NCI-H345 (cell line): ENCODE data around the gene ATP1B3.
"Not testable (repeated sequence)": the region's sequence is repeated elsewhere in the genome, so short reads cannot be mapped to it uniquely, and the experiment has no call there.

ENCODE experiments used
- DNase-seq: peaks from one replicate; lab custom pipeline; 2025; lab: John Stamatoyannopoulos, UW

ATP1B3 gene

DNA sequence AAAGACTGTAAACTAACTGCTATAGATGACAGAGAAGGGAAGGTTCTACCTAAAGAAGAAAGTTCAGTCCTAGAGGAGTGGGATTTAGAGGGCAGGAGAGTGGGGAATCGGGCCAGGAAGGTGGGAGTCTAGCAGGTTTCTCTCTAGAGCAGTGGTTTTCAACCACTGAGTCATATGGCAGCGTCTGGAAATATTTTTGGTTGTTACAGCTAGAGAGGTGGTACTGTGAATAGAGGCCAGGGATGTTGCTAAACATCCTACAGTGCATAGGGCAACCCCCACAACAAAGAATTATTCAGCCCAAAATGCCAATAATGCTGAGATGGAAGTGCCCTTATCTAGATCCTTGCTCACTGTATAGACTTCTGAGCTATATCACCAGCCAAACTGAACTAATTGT lies 28.7 kb downstream of the ATP1B3 start:
- DNase-seq: no peak

DNA sequence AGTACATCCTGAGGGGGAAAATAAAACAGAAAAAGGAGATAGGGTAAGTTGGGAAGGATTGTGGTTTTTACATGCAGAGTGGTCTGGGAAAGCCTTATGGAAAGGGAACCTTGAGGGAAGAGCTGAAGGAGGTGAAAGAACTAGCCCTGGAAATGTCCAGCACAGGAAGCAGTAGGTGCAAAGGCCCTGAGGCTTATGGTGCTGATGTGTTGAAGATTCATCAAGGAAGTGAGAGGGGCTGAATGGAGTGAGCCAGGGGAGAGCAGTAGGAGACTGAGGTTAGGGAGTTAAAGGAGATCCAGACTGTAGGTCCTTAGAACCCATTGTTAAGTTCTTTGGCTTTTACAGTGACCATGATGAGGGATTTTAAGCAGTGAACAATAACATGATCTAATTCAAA lies 33.0 kb downstream of the ATP1B3 start:
- no peak for DNase-seq

DNA sequence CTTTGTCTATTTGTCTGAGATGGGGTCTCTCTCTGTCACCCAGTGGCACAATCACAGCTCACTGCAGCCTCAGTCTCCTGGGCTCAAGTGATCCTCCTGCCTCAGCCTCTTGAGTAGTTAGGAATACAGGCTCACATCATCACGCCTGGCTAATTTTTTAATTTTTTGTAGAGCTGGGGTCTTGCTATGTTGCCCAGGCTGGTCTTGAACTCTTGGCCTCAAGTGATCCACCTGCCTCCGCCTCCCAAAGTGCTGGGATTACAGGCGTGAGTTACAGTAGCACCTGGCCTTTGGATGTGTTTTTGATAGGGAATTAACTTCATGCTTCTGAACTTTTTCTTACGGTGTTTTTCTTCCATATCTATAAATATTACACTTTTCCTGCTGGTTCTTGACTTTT lies 33.5 kb downstream of the ATP1B3 start:
- DNase-seq: not testable (repeated sequence)

DNA sequence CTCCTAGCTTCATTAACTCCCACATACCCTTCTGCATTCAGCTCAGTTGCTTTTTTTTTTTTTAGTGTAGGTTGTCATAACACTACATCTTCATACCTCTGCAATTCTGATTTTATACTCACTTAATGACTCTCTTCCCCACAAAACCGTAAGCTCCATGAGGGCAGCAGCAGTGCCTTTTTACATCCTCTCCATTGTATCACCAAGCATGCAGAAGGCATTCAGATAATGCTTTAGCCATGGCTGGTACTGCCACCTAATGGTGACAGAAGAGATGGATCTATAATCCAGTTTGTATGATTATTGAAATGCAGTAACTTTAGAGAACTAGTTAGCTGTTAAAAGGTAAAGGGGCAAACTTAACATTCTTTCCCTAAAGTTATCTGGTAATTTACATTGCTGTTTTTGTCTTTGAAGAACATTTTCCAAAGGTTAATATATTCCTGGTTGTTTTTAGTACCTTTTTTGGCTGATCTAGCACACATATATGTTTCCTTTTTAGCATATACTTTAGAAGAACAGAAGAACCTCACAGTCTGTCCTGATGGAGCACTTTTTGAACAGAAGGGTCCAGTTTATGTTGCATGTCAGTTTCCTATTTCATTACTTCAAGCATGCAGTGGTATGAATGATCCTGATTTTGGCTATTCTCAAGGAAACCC lies 36.8 kb downstream of the ATP1B3 start:
- peak; percentile 17 for DNase-seq

DNA sequence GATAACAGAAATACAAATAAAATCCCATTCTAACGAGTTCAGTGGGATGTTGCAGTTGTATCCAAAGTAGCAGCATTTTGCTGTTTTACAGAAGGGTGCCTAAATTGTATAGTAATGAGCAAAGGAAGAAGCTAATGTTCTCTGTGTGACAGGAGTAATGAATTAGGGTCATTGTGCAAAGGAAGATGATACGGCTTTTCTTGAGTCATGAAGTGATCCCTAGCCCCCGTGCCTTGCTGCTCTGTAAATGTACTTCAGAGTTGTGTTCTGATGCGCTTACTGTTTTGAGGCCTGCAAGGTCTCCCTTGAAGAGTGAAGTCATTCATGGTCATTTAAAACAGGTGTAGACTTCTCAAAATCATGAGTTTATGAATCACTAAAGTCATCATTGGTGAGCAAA lies 37.9 kb downstream of the ATP1B3 start:
- no peak for DNase-seq

DNA sequence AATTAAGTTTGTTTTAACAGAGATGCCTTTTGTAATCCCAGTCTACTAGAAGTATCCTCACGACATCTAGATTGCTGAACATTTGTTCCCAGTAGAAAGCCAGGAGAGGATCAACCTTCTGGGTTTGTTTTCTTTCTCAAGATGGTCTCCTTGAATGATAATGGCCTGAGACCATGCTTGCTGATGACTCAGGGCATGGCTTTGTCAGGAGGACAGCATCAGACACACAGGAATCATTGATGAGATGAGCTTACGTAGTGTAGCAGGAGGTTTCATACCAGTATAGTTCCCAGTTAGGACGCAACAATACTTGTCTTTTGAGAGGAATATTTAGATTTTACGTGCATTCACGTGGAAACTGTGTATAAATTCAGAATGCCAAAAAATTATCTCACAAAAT lies 38.6 kb downstream of the ATP1B3 start:
- no peak for DNase-seq

DNA sequence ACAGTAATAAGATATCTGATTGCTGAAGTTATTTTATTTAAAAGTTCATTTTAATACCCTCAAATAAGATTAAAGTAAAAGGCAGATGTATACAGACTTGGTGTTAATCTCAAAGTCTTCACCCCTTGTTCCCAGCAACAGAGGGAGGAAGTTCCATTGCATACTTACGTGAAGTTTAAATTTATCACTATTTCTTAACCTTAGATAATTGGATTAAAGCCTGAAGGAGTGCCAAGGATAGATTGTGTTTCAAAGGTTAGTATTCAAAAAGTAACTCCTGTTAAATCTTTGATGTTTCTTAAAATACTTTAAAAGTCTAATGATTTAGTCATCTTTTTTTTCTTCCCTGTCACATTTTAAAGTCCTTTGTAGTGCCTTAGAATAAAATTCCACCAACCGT lies 39.3 kb downstream of the ATP1B3 start:
- no peak for DNase-seq

DNA sequence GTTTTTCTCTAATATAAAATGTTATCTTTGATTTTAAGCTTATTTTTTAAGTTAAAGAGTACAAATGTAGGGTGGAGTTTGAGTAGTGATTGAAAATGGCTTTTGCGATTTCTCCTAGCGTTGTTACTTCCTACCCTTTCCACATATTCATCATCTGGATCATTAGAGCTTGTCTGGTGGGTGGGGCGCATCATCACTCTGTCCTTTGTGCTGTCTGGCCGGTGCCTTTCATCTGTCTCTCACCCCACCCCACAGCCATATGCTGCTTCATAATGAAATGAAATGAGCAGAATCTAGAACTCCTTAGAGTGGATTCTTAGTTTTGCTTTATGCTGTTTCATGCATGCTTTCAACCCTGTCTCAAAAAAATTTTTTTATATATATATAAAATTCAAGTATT lies 44.3 kb downstream of the ATP1B3 start:
- DNase-seq: no peak

DNA sequence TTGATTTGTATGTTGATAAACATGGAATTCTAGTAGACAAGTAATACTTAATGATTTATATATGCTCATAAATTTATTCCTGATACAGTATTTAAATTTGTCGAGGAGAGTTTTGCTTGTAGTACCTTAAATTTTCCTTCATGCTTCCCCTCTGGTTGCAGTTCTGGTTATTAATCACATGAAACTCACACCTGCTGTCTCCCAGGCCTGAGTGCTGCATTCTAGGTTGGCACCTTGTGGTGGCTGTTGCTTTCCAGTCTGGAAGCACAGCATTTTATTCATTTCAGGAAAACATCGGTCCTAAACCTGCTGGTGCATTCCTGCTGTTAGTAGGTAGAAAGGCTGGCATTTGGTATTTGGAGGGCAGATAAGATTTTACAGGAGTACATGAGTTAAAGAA lies 44.9 kb downstream of the ATP1B3 start:
- DNase-seq: no peak

DNA sequence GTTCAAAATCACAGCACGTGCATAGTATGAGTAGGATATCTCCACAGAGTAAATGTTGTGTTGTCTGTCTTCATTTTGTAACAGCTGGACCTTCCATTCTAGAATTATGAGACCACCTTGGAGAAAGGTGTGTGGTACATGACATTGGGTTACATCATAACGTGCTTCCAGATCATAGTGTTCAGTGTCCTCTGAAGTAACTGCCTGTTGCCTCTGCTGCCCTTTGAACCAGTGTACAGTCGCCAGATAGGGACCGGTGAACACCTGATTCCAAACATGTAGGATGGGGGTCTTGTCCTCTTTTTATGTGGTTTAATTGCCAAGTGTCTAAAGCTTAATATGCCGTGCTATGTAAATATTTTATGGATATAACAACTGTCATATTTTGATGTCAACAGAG lies 49.2 kb downstream of the ATP1B3 start:
- not testable (repeated sequence) for DNase-seq

DNA sequence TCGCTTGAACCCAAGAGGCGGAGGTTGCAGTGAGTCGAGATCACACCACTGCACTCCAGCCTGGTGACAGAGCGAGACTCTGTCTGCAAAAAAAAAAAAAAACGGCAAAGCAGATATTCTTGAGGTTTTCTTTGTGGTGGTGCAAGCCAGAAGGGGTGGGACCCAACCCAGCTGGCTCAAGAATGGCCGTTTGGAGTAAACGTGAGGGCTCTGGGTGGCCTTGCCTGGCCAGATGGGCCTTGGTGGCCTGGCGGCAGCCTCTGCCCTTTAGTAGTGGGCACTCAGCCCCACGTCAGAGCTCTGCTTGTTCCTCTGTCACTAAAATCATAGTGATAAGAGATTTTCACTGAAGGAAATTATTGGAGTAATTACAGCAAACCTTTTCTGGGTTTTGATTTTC lies 50.5 kb downstream of the ATP1B3 start:
- DNase-seq: no peak

DNA sequence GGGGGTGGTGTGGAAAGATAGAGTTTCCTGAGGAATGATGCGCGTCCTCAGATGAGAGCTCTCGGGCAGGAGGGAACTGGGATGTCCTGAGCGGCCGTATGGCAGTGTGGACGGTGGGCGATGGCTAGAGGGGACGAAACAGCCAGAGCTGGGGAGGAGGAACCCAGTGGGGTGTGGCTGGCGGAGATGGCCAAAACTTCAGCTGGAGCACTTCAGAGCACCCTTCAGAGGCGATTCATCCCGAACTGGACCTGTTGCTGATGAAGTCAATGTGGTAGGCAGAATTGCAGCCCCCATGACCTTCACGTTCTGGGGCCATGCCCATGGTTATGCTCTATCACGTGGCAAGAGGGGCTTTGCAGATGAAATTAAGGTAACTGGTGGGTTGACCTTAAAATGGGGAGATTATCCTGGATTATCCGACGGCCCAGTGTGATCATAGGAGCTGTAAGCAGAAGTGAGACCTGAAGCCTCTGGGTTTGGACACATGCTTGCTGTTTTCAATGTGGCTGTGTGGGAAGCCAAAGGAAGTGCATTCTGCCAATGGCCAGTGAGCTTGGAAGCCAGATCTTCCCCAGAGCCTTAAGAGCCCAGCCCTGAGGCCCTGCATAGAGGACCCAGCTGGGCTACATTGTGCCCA lies 52.3 kb downstream of the ATP1B3 start:
- no peak for DNase-seq

DNA sequence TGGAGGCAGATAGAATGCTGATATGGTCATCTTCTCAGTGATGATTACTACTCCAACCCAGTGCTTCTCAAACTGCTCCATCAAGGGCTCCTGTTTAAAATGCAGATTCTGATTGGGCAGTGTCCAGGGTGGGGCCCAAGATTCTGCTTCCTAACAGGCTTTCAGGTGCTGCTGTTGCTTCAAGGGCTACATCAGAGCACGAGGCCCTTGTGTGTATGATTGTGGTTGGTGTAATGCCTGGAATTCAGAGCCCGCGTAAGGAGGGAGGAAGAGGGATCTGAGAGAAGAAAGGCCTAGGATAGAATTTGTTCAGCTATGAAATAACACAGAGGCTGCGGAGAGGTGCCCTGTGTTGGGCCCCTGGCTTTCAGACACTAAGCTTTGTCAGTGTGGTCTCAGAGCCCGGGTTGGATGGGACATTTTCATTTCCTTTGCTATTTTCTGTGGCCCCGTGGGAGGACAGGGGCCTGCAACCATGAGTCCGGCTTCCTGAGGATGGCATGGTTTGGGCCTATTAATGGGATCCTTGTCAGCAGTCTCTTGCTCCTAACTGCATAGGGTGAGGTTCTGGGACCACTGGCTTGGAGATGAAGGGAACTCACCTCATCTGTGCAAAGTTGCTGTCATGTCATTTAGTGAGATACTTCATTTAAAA lies 53.0 kb downstream of the ATP1B3 start:
- no peak for DNase-seq

DNA sequence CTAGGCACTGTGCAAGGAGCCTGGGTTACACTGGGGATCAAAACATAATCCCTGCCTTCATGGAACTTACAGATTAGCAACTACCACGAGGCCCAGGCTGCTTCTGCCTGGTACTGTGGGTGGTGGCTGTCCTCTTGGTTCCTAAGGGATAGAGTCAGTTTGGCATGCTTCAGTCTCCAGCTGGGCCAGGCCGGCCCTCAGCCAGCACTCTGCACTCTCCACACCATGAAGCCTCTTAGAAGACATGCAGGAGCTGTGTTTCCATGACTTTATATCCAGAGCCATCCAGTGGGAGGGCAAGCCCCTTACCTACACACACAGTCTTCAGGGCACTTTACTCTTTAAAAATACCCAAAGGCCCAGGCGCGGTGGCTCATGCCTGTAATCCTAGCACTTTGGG lies 54.4 kb downstream of the ATP1B3 start:
- no peak for DNase-seq

DNA sequence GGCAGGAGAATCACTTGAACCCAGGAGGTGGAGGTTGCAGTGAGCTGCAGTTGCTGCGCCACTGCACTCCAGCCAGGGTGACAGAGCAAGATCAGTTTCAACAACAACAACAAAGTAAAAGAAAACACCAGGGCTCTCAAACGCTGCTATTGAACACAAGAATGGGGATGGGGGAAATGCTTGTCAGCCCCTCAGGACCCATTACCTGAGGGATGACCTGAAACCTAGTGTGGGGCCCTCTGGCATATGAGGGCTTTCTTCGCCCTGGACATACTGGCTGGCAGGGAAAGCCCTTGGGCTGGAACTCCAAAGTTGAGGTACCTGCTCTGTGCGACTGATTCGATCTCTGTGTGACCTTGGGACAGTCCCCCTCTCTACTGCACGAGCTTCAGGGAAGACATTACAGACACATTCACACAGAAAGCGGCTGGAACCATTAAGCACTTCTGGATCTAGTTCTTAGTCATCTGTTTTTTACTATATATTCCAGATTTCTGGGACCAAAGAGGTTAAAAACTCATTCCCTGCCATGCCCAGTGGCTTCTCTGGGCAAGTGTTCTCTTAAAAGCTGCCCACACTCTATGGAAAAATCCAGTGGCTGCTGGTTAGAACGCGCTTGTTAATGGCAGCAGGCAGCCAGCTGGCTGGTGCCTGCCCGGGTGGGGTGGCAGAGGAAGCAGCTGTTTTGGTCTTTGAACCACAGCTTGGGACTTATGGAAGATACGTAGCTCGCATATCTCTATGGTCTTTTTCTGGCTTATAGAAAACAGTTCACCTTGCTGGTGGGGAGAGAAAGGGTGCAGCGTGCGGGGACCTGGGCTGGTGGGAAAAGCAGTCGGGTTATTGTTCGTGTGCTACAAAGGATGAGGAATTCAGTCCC lies 57.2 kb downstream of the ATP1B3 start:
- no peak for DNase-seq

DNA sequence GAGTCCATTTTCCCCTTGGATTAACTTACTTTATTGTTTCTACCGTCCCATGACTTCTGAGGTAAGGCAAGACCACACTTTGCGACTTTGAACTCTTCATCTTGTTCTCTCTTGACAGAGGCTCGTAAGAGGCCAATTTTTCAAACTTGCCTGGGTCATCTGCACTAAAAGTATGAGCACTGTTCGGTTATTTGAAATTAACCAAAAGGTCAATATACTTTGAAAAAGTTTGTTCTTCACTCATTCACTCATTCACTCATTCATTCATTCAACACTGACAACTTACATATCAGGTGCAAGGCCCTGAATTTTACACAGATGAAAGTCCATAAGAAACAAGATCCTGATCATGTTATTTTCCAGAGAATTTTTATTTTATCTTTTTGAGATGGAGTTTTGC lies 57.9 kb downstream of the ATP1B3 start:
- no peak for DNase-seq

DNA sequence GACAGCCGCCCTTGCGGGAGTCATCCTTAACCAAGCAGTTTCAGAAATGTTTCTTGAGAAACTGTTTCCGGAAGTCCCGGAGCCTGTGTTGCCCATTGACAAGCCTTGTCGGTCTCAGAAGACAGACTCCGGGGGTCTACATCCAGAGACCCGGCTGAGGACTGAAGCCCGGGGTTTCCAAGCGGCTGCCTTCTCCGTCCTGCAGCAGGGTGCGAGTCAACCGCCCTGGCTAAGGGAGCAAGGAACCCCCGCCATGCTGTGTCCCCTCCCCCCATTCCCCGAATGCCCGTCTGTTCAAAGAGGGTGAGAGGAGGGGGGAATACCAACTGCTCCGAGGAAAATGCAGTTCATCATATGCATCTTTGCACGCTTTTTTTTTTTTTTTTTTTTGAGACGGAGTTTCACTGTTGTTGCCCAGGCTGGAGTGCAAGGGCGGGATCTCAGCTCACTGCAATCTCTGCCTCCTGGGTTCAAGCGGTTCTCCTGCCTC lies 61.6 kb downstream of the ATP1B3 start:
- no peak for DNase-seq

DNA sequence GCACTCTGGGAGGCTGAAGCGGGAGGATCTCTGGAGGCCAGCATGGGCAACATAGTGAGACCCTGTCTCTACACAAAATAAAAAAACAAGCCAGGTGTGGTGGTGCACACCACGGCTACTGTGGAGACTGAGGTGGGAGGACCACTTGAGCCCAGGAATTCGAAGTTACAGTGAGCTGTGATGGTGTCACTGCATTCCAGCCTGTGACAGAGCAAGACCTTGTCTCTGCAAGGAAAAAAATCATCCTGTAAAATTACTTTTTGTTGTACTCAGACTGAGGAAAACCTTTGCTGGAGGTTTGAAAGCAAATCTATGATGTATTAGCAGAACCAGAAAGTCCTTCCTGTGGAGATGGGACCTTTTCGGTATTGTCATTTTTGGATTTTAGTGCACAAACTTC lies 63.3 kb downstream of the ATP1B3 start:
- no peak for DNase-seq

DNA sequence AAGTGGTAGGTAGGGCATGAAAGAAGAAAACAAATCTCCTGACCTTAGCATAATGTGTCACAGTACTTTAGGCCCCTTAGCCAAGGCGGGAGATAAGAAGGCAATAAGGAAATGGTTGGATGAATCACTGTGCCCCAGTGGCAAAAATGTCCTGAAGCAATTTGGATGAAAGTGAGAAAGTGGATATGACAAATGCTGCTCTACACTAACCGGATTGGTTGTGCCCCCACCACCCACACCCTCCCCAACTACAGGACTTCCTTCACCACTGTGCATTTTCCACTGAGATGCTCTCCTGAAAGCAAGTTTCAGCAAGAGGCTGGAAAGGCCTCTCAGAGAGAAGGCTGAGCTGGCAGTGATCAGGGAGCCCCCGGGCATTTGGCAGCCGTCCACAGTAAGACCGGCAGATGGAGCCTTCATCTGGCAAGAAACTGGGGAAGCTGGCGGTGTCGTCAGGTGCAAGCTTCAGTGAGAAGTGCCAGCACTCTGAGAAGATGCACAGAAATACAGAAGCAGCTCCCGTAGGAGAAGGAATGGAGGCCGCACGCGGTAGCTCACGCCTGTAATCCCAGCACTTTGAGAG lies 63.8 kb downstream of the ATP1B3 start:
- DNase-seq: peak; percentile 56

DNA sequence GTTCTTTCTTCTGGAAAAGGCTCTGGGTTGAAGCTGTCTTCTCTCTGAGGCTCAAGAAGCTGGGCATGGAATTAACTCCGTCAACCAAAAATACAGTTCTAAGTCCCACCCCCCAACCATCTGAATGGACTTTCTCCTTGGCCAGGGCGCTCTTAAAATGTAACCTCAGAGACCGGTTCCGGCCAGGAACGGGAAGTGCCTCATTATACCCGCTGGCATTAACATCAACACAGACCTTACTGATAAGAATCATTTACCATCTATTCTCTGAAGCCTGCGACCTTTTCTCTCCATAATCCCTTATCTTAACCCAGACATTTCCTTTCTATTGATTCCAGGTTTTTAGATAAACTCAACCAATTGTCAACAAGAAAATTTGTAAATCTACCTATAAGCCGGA lies 64.7 kb downstream of the ATP1B3 start:
- DNase-seq: no peak

DNA sequence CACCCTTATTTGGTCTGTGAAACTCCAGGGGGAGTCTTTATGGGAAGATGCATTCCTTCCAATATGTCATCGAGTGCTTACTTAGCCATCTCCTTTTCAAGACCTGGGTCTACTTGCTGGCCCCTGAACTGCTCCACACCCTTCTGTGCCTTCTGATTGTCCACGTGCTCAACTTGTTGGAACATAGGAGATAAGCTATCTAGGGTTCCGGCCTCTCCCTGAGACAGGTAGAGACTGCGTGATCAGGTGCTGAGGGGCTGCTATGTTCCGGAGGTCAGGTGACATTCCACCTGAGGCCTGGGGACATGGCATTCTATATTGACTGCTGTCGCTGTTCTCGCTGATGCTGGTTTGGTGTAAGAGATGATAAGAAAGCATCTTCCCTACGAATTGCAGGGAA lies 65.6 kb downstream of the ATP1B3 start:
- no peak for DNase-seq
